Epithelial cell of proximal tubule (primary cell): Measurements from ENCODE around the gene PDZD2. TPM values are rescaled to one million over a fixed set of nuclear protein-coding genes. Genes with fewer than 3 reads are reported as not detected.
"Not testable (repeated sequence)": the region's sequence is repeated elsewhere in the genome, so short reads cannot be mapped to it uniquely, and the experiment has no call there.

Source experiments
- DNase-seq: peaks from one replicate; pipeline ENCODE4 v3.0.0-alpha.2; 2011; ENCODE audit warnings: low read depth
- H3K4me3 ChIP-seq: 2 replicates; pipeline ENCODE4 v1.5.1; 2011; ENCODE audit warnings: low read depth, mild to moderate bottlenecking, low read length
- CTCF ChIP-seq: conservative IDR thresholded peaks from 2 replicates; pipeline ENCODE4 v1.5.1; 2012; ENCODE audit warnings: low read depth, mild to moderate bottlenecking, low read length
- total RNA-seq: library from RNA; depleted of rRNA; stranded (reverse); fragments of >200 nt; gene quantifications from 2 replicates; pipeline ENCODE4 v1.2.3, GENCODE V29; 2015

The PDZD2 gene
- total RNA-seq, 1 donor from 2014 or later: 8.4 TPM

GRCh38 chr5:31720004-31720403 is 81.1 kb downstream of the PDZD2 start:
- no peak for TF ChIP-seq CTCF
- H3K4me3 ChIP-seq: no peak overlapping the region
- no peak for DNase-seq

GRCh38 chr5:31720811-31721345 is 81.9 kb downstream of the PDZD2 start:
- H3K4me3 ChIP-seq: no peak overlapping the region
- no peak for DNase-seq
- TF ChIP-seq CTCF: no peak

GRCh38 chr5:31722111-31722510 is 83.2 kb downstream of the PDZD2 start:
- H3K4me3 ChIP-seq: no peak overlapping the region
- no peak for TF ChIP-seq CTCF
- no peak for DNase-seq

GRCh38 chr5:31725996-31726395 is 87.1 kb downstream of the PDZD2 start:
- no peak for DNase-seq
- H3K4me3 ChIP-seq: no peak overlapping the region
- no peak for TF ChIP-seq CTCF

GRCh38 chr5:31726952-31727351 is 88.0 kb downstream of the PDZD2 start:
- no peak for TF ChIP-seq CTCF
- no peak overlapping the region for H3K4me3 ChIP-seq
- DNase-seq: no peak

GRCh38 chr5:31728039-31728438 is 89.1 kb downstream of the PDZD2 start:
- no peak overlapping the region for H3K4me3 ChIP-seq
- no peak for TF ChIP-seq CTCF
- DNase-seq: no peak

- DNase-seq, H3K4me3 ChIP-seq: not testable (repeated sequence)
Observed at GRCh38 chr5:31728806-31729205, 89.9 kb downstream of the PDZD2 start.

GRCh38 chr5:31730139-31730538 is 91.2 kb downstream of the PDZD2 start:
- TF ChIP-seq CTCF: no peak
- no peak for DNase-seq
- no peak overlapping the region for H3K4me3 ChIP-seq
